Naive thymus-derived CD4-positive, alpha-beta T cell (primary cell): ENCODE data around the gene NINJ1. TPM values are rescaled to one million over a fixed set of nuclear protein-coding genes. Genes with fewer than 3 reads are reported as not detected.

Source experiments
- ATAC-seq: fragments of 150-1000 bp; cut with Tn5 transposase; 2 replicates; pipeline ENCODE4 v1.10.0; 2021; ENCODE audit warnings: mild to moderate bottlenecking, moderate library complexity
- CTCF ChIA-PET: fragments of 350-600 bp; sonication (Branson Sonifier 250); formaldehyde crosslinking; loops from one replicate; lab custom pipeline; 2021; ENCODE audit warnings: antibody characterized with exemption; lab: Charles Lee
- POLR2A ChIA-PET: fragments of 350-600 bp; sonication (Branson Sonifier 250); formaldehyde crosslinking; loops from one replicate; lab custom pipeline; 2021; ENCODE audit warnings: antibody characterized with exemption, inconsistent platforms; lab: Charles Lee
- DNase-seq, 9 donors: peaks; one replicate each; pipeline versions ENCODE4 v3.0.0 to v3.0.0-alpha.2; 2020 to 2022; ENCODE audit warnings: mixed read lengths in 1 of 9
- H3K27ac ChIP-seq: one replicate; pipeline ENCODE4 v1.7.0; 2013; ENCODE audit warnings: mild to moderate bottlenecking, low read depth, low read length, moderate library complexity
- H3K27me3 ChIP-seq, 2 donors: one replicate each; pipeline ENCODE4 v1.7.0; 2013; ENCODE audit warnings: low read length in 2 of 2, mild to moderate bottlenecking in 2 of 2, moderate library complexity in 2 of 2; ENCODE audit not compliant: control insufficient read depth in 2 of 2, insufficient read depth in 2 of 2
- H3K36me3 ChIP-seq, 3 experiments: 1 replicate in 2 of 3; 2 replicates in 1 of 3; pipeline ENCODE4 v1.7.0; 2013; ENCODE audit warnings: low read length in 3 of 3, mild to moderate bottlenecking in 3 of 3, moderate library complexity in 1 of 3; ENCODE audit not compliant: insufficient read depth in 3 of 3, control insufficient read depth in 2 of 3
- H3K4me1 ChIP-seq, 2 donors: one replicate each; pipeline ENCODE4 v1.7.0; 2013; ENCODE audit warnings: low read length in 2 of 2, mild to moderate bottlenecking in 2 of 2, moderate library complexity in 1 of 2; ENCODE audit not compliant: control insufficient read depth in 2 of 2, insufficient read depth in 2 of 2
- H3K4me3 ChIP-seq: 2 replicates; pipeline ENCODE4 v1.7.0; 2013; ENCODE audit warnings: mild to moderate bottlenecking, low read length
- H3K9me3 ChIP-seq, 3 experiments: 1 replicate in 2 of 3; 2 replicates in 1 of 3; pipeline ENCODE4 v1.7.0; 2013; ENCODE audit warnings: low read length in 3 of 3; ENCODE audit not compliant: control insufficient read depth in 2 of 3
- H3K27ac Mint-ChIP-seq, 9 donors: one replicate each; pipeline ENCODE4 v1.8.0; 2020 to 2022; ENCODE audit warnings: mixed read lengths in 9 of 9, mild to moderate bottlenecking in 8 of 9, moderate library complexity in 5 of 9, inconsistent platforms in 2 of 9
- H3K27me3 Mint-ChIP-seq, 5 donors: one replicate each; pipeline ENCODE4 v1.8.0; 2021 to 2022; ENCODE audit warnings: mixed read lengths in 5 of 5, mild to moderate bottlenecking in 1 of 5
- H3K36me3 Mint-ChIP-seq, 5 donors: one replicate each; pipeline ENCODE4 v1.8.0; 2020 to 2022; ENCODE audit warnings: mixed read lengths in 5 of 5, mild to moderate bottlenecking in 3 of 5, inconsistent platforms in 1 of 5
- H3K4me1 Mint-ChIP-seq, 7 donors: one replicate each; pipeline ENCODE4 v1.8.0; 2020 to 2022; ENCODE audit warnings: mixed read lengths in 7 of 7, mild to moderate bottlenecking in 3 of 7, inconsistent platforms in 1 of 7
- H3K4me3 Mint-ChIP-seq, 10 donors: one replicate each; pipeline ENCODE4 v1.8.0; 2020 to 2022; ENCODE audit warnings: mild to moderate bottlenecking in 10 of 10, mixed read lengths in 10 of 10, moderate library complexity in 6 of 10, inconsistent platforms in 2 of 10
- H3K9me3 Mint-ChIP-seq, 11 donors: one replicate each; pipeline ENCODE4 v1.8.0; 2020 to 2022; ENCODE audit warnings: mixed read lengths in 11 of 11, mild to moderate bottlenecking in 4 of 11, inconsistent platforms in 1 of 11, moderate library complexity in 1 of 11
- intact Hi-C, 2 donors: fragments of 100-400 bp; cut with micrococcal nuclease; formaldehyde crosslinking; loops; one replicate each; pipeline ENCODE4 v1.15.1; 2023
- polyA plus RNA-seq, 2 donors: library from polyadenylated mRNA; unstranded; fragments of 300-500 nt; fragmentation: Illumina TruSeq; gene quantifications; one replicate each; pipeline ENCODE4 v1.2.3, GENCODE V29; 2021
- total RNA-seq, 6 experiments: library from RNA in 5 of 6; stranded (reverse) in 5 of 6; gene quantifications; 1 replicate in 5 of 6; 2 replicates in 1 of 6; pipeline ENCODE4 v1.2.3 and lab custom pipeline; 2021 to 2026

The NINJ1 gene
- total and polyA plus RNA-seq, 7 experiments from 2014 or later, result 30.7 to 163 (median 113) TPM

DNA sequence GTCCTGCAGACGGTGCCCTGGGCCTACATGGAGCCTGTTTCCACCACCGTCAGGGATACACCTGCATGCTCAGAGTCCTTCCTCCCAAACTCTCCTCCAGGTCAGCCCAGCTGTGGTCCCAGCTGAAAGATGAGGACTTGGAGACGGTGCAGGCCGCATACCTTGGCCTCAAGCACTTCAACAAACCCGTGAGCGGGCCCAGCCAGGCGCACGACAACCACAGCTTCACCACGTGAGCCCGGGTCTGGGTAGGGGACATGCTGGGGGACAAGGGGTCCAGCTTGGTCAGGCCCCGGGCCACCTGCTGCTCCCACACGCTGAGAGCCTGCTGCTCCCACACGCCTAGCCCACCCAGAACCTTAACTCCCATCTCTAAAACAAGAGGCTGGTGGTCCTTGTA, 54.7 kb downstream of the NINJ1 start:
- Histone ChIP-seq H3K36me3 (peaks cover 0 to 81% (median 35%) of the 10 kb centered on the region in 3 experiments), H3K4me3 (no peak overlapping the region), H3K27ac (no peak overlapping the region), H3K4me1 (peaks cover 18 to 31% of the 10 kb centered on the region in 2 donors), H3K27me3 (no peaks in the 10 kb centered on the region), H3K9me3 (no peaks in the 10 kb centered on the region)
- Mint-ChIP-seq H3K27ac (peak overlapping the region in 5 of 9 donors; percentile 9 to 87 (median 68)), H3K4me1 (peaks cover 20 to 72% (median 58%) of the 10 kb centered on the region in 7 donors), H3K4me3 (no peak overlapping the region), H3K9me3 (no peaks in the 10 kb centered on the region), H3K27me3 (no peaks in the 10 kb centered on the region), H3K36me3 (peaks cover 11 to 48% (median 28%) of the 10 kb centered on the region in 5 donors)
- ATAC-seq, result no peak
- CTCF ChIA-PET, result interaction anchor here (0.7 to 0.8 kb wide), 3 partner anchors 51 to 59 kb away, joined by 3 to 7 read pairs (median 5); no protein-coding TSS in a partner anchor
- intact Hi-C loops, result no loop called here
- POLR2A ChIA-PET, result interaction anchor here (0.9 to 5.8 kb wide), 3 partner anchors 9 to 51 kb away, joined by 3 to 60 read pairs (median 3); no protein-coding TSS in a partner anchor
- no peak for DNase-seq

DNA sequence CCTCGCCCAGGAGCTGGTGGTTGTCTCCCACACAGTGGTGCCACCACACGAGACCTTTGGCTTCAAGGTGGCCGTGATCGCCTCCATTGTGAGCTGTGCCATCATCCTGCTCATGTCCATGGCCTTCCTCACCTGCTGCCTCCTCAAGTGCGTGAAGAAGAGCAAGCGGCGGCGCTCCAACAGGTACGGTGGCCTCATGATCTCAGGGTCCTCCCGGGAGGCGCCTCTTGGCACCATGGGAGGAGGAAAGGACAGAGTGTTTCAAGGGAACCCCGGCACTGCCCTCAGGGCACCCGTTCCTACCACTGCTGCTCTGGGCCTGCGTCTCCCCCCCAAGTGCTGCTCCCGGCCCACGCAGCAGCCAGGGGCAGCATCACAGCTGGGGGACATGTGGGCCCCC, 56.2 kb downstream of the NINJ1 start:
- intact Hi-C loops, result no loop called here
- Mint-ChIP-seq H3K27me3 (no peaks in the 10 kb centered on the region), H3K4me3 (no peak overlapping the region), H3K36me3 (peaks cover 11 to 45% (median 22%) of the 10 kb centered on the region in 5 donors), H3K9me3 (no peaks in the 10 kb centered on the region), H3K27ac (peak overlapping the region; percentile 0 to 93 (median 73)), H3K4me1 (peaks cover 16 to 73% (median 62%) of the 10 kb centered on the region in 7 donors)
- Histone ChIP-seq H3K27me3 (no peaks in the 10 kb centered on the region), H3K9me3 (no peaks in the 10 kb centered on the region), H3K36me3 (peaks cover 0 to 73% (median 36%) of the 10 kb centered on the region in 3 experiments), H3K4me3 (no peak overlapping the region), H3K4me1 (peaks cover 4 to 24% of the 10 kb centered on the region in 2 donors), H3K27ac (no peak overlapping the region)
- ATAC-seq (no peak), DNase-seq (no peak)
- ChIA-PET POLR2A (interaction anchor here (0.6 to 5.8 kb wide), 2 partner anchors 12 to 15 kb away, joined by 3 to 60 read pairs; no protein-coding TSS in a partner anchor), CTCF (no interaction called here)

DNA sequence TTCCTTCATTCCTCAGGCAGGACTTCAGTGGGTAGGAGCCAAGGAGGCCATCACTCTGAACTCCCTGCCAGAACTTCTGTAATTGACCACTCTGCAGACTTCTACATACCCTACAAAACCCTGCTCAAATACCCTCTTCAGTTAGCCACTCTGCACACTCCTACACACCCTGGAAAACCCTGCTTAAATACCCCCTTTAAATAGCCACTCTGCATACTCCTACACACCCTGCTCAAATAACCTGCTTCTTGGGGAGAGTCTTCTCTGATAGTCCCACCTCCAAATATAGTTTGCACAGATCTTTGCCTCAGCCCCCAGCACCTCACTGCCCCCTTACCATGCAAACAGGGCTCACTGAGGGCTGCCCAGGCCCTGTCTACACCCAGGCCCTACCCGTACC, 56.7 kb downstream of the NINJ1 start:
- H3K27ac Mint-ChIP-seq, result peak overlapping the region; percentile 0 to 93 (median 73)
- POLR2A ChIA-PET, result interaction anchor here (1.4 to 5.8 kb wide), 2 partner anchors 11 to 14 kb away, joined by 4 to 60 read pairs; no protein-coding TSS in a partner anchor
- H3K36me3 Mint-ChIP-seq, result peaks cover 11 to 45% (median 19%) of the 10 kb centered on the region in 5 donors

DNA sequence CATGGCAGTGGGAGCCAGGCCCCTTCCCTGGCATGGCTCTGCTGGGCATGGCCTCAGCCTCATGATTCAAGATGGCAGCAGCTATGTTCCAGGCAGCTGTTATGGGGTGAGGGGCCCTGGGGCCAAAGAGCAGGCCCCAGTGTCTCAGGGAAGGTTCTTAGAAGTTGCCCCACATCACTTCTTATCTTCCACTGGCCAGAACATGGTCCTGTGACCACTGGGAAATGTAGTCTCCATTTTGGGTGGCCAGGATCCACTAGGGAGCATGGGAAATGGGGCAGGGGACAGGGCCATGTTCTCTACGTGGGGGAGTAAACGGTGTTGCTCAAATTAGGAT, 57.3 kb downstream of the NINJ1 start:
- H3K27me3 Mint-ChIP-seq, result no peaks in the 10 kb centered on the region
- Histone ChIP-seq H3K4me1 (peaks cover 7 to 30% of the 10 kb centered on the region in 2 donors), H3K27me3 (no peaks in the 10 kb centered on the region)

More for the DNA sequence above, 56.7 kb downstream of the NINJ1 start:
- H3K27me3 Mint-ChIP-seq, result no peaks in the 10 kb centered on the region
- intact Hi-C loops, result no loop called here
- Histone ChIP-seq H3K36me3 (peaks cover 0 to 69% (median 36%) of the 10 kb centered on the region in 3 experiments), H3K9me3 (no peaks in the 10 kb centered on the region), H3K4me1 (peaks cover 1 to 24% of the 10 kb centered on the region in 2 donors), H3K27me3 (no peaks in the 10 kb centered on the region), H3K27ac (no peak overlapping the region), H3K4me3 (no peak overlapping the region)
- DNase-seq (no peak), ATAC-seq (no peak)
- CTCF ChIA-PET, result interaction anchor here (1.1 to 1.4 kb wide), 2 partner anchors 12 to 73 kb away, joined by 3 to 4 read pairs; no protein-coding TSS in a partner anchor
- no peaks in the 10 kb centered on the region for H3K9me3 Mint-ChIP-seq
- H3K4me3 Mint-ChIP-seq, result no peak overlapping the region
- peaks cover 21 to 73% (median 63%) of the 10 kb centered on the region in 7 donors for H3K4me1 Mint-ChIP-seq

DNA sequence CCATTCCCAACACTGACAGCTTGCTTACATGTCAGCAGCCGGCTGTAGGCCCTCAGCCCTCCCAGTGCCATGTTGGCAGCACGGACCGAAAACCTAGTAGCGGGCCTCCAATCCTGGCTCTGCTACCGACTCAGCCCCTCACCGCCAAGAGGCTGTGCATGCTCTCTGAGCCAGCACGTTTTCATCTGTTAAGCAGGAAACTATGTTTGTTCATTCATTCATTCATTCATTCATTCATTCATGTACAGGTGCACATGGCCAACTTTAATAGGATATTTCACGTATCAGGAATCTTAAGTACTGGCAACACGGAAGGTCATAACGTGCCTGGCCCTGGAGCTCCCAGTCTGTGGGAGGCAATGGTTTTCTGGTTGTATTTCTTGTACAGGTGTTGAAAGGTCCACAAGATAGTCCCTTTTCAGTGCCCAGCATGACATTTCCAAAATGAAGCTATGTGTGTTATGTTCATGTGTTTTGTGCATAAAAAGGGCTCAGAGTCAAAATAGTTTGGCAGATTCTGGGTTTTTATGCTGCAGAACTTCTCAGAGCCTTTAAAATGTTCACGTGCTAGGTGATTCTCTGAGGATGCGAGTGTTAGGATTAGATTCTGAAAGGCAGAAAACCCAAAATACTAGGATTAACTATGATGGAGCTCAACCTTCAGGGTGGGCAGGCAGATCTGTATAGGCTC, 57.8 kb downstream of the NINJ1 start:
- Mint-ChIP-seq H3K4me1 (peaks cover 19 to 76% (median 69%) of the 10 kb centered on the region in 7 donors), H3K27ac (peak overlapping the region in 8 of 9 donors; percentile 15 to 93 (median 68)), H3K27me3 (no peaks in the 10 kb centered on the region), H3K36me3 (peaks cover 11 to 45% (median 22%) of the 10 kb centered on the region in 5 donors), H3K9me3 (no peaks in the 10 kb centered on the region), H3K4me3 (no peak overlapping the region)
- CTCF ChIA-PET, result interaction anchor here (1.1 to 1.4 kb wide), 2 partner anchors 11 to 72 kb away, joined by 3 to 4 read pairs; no protein-coding TSS in a partner anchor
- Histone ChIP-seq H3K9me3 (no peaks in the 10 kb centered on the region), H3K36me3 (peaks cover 0 to 69% (median 35%) of the 10 kb centered on the region in 3 experiments), H3K27ac (no peak overlapping the region), H3K4me1 (peaks cover 10 to 31% of the 10 kb centered on the region in 2 donors), H3K4me3 (no peak overlapping the region), H3K27me3 (no peaks in the 10 kb centered on the region)
- ATAC-seq (no peak), DNase-seq (no peak)
- intact Hi-C loops, result no loop called here
- POLR2A ChIA-PET, result interaction anchor here (0.7 to 5.8 kb wide), 9 partner anchors 9 to 70 kb away, joined by 3 to 60 read pairs (median 4); no protein-coding TSS in a partner anchor

More for the DNA sequence above, 57.3 kb downstream of the NINJ1 start:
- no peaks in the 10 kb centered on the region for H3K9me3 ChIP-seq
- ATAC-seq, result no peak
- peak overlapping the region in 7 of 9 donors; percentile 15 to 93 (median 70) for H3K27ac Mint-ChIP-seq
- no peaks in the 10 kb centered on the region for H3K9me3 Mint-ChIP-seq
- POLR2A ChIA-PET, result interaction anchor here (0.7 to 5.8 kb wide), 7 partner anchors 8 to 71 kb away, joined by 3 to 60 read pairs (median 4); no protein-coding TSS in a partner anchor
- peaks cover 21 to 75% (median 66%) of the 10 kb centered on the region in 7 donors for H3K4me1 Mint-ChIP-seq
- H3K36me3 Mint-ChIP-seq, result peaks cover 11 to 45% (median 19%) of the 10 kb centered on the region in 5 donors
- peaks cover 0 to 69% (median 35%) of the 10 kb centered on the region in 3 experiments for H3K36me3 ChIP-seq
- H3K4me3 Mint-ChIP-seq, result no peak overlapping the region
- CTCF ChIA-PET, result interaction anchor here (1.1 to 1.4 kb wide), 2 partner anchors 11 to 72 kb away, joined by 3 to 4 read pairs; no protein-coding TSS in a partner anchor
- no peak overlapping the region for H3K27ac ChIP-seq
- no peak for DNase-seq
- intact Hi-C loops, result no loop called here
- H3K4me3 ChIP-seq, result no peak overlapping the region

DNA sequence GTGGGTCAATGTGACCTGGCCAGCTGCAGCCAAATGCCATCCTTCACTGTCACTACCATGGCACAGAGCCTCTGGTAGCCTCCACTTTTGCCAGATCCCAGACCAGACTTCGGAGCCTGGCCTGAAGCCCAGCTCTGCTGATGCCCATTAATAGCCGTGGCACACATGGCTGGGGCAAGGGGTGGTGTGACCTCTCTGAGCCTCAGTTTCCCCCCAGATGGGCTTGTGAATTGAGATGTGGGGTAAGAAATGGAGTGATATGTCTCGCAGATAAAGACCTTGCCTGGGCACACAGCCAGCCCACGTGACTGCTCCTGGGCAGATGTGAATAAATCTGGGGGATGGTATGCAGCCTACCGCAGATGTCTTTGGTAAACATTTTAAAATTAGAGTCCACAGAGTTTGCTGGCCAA, 61.7 kb downstream of the NINJ1 start:
- intact Hi-C loops, result no loop called here
- peaks cover 10 to 55% of the 10 kb centered on the region in 2 donors for H3K4me1 ChIP-seq
- DNase-seq (no peak), ATAC-seq (no peak)
- ChIA-PET CTCF (no interaction called here), POLR2A (interaction anchor here (0.7 to 2.3 kb wide), 10 partner anchors 9 to 116 kb away, joined by 3 to 7 read pairs (median 4); partner anchors contain the start of gene CARD19)
- no peaks in the 10 kb centered on the region for H3K9me3 ChIP-seq
- Mint-ChIP-seq H3K27me3 (no peaks in the 10 kb centered on the region), H3K4me1 (peaks cover 35 to 95% (median 90%) of the 10 kb centered on the region in 7 donors), H3K9me3 (no peaks in the 10 kb centered on the region), H3K36me3 (peaks cover 0 to 39% (median 28%) of the 10 kb centered on the region in 5 donors), H3K4me3 (peak overlapping the region in 9 of 10 donors; percentile 35 to 79 (median 66)), H3K27ac (peak overlapping the region in 8 of 9 donors; percentile 81 to 100 (median 84))
- no peak overlapping the region for H3K4me3 ChIP-seq
- no peaks in the 10 kb centered on the region for H3K27me3 ChIP-seq
- peaks cover 0 to 49% (median 22%) of the 10 kb centered on the region in 3 experiments for H3K36me3 ChIP-seq
- peak overlapping the region; percentile 45 for H3K27ac ChIP-seq
